Epithelial cell of proximal tubule (primary cell): ENCODE data around the gene TERT. TPM values are rescaled to one million over a fixed set of nuclear protein-coding genes. Genes with fewer than 3 reads are reported as not detected.

ENCODE experiments used
- DNase-seq: peaks from one replicate; pipeline ENCODE4 v3.0.0-alpha.2; 2011; ENCODE audit warnings: low read depth
- H3K4me3 ChIP-seq: 2 replicates; pipeline ENCODE4 v1.5.1; 2011; ENCODE audit warnings: low read depth, mild to moderate bottlenecking, low read length
- total RNA-seq: library from RNA; depleted of rRNA; stranded (reverse); fragments of >200 nt; gene quantifications from 2 replicates; pipeline ENCODE4 v1.2.3, GENCODE V29; 2015
- TF ChIP-seq, protein P1 (sequence below): conservative IDR thresholded peaks from 2 replicates; pipeline ENCODE4 v1.5.1; 2012; ENCODE audit warnings: low read depth, mild to moderate bottlenecking, low read length

Gene TERT
- total RNA-seq, 1 donor from 2014 or later = not detected

- H3K4me3 ChIP-seq = no peak overlapping the region
- TF ChIP-seq, protein P1, sequence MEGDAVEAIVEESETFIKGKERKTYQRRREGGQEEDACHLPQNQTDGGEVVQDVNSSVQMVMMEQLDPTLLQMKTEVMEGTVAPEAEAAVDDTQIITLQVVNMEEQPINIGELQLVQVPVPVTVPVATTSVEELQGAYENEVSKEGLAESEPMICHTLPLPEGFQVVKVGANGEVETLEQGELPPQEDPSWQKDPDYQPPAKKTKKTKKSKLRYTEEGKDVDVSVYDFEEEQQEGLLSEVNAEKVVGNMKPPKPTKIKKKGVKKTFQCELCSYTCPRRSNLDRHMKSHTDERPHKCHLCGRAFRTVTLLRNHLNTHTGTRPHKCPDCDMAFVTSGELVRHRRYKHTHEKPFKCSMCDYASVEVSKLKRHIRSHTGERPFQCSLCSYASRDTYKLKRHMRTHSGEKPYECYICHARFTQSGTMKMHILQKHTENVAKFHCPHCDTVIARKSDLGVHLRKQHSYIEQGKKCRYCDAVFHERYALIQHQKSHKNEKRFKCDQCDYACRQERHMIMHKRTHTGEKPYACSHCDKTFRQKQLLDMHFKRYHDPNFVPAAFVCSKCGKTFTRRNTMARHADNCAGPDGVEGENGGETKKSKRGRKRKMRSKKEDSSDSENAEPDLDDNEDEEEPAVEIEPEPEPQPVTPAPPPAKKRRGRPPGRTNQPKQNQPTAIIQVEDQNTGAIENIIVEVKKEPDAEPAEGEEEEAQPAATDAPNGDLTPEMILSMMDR = no peak
- no peak for DNase-seq
Measured at GRCh38 chr5:1315709-1316587, 21.1 kb upstream of the TERT start.

DNA sequence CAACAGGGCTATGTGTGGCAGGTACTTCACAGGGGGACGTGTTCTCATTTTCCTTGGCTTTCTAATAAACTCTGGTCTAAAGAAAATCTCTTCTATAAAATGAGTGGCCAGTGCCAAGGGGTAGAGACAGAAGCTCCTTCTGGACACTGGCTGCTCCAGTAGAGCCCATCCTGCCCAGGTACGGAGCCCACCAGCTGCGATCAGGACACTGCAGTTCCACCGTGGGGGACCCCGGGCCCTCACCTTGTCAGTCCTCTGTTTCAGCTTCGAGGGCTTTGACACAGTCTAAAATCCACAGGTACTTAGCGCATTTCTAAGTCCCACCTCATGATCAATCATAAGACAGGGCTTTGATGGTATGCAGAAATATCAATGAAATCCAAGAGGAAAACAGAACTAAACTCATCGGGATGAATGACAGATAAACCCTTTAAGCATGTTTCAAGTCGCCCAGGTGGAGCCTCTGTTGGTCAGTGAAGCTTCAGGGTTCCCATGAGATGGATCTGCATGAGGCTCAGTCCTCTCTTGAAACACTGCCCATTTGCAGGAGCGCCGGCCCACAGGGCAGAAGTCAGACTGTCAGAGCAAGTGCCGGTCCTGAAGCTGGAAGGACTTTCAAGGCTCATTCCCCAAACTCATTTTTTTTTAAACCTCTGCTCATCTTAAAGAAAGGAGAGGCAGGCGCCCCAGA, 20.3 kb upstream of the TERT start:
- no peak overlapping the region for H3K4me3 ChIP-seq
- DNase-seq = no peak
- TF ChIP-seq, protein P1 = no peak

DNA sequence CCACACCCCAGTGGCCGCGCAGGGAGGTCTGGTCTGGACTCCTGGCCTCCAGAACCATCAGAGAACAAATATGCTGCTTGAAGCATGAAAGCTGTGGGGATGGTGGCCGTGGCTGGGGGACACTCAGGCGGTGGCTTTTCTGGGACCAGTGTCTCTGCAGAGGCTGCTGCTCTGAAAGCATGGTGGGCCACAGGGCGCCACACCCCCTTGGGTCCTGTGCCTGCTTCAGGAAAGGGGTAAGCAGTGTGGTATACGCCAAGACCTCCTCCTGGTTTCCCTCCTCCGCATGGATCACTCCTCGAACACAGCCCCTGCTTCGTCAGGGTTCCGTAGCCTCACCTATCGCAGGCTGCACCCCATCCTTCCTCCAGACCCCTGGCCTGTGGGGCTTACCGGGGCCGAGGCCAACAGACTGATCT, 19.7 kb upstream of the TERT start:
- TF ChIP-seq, protein P1 = no peak
- H3K4me3 ChIP-seq = no peak overlapping the region
- DNase-seq = no peak

DNA sequence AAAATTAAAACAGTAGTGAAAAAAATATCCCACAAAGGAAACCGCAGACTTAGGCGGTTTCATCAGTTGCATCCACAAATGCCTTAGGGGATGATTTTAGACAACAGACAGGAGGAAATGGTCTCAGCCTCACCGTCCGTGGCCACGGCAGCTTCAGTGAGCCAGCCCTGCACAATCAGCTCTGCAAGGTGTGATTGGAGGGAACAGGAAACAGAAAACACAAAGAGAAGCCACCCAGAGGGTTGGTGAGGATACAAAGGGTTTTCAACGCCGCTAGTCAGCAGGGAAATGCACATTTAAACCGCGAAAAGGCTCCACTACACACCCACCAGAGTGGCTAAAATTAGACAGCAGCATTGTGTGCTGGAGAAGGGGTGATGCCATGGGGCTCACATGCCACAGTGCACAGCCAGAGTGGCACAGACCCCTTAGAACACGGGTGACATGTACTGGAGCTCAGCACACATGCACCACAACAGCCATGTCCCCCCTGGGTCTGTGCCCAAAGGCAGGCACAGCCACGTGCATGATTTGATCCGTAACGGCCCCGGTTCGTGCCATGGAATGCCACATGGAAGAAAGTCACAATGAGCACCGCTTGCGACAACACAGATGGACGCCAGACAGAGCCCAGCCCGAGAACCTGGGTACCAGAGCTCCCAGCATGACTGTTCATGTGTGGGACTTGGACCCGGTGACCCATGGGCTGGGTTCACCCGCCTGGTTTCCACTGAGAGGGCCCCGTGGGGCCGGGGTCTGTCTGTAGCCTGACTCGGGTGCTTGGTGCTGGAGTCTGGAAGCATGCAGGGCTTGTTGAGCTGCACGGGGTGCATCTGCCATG, 18.3 kb upstream of the TERT start:
- TF ChIP-seq, protein P1 = no peak
- H3K4me3 ChIP-seq = no peak overlapping the region
- no peak for DNase-seq

DNA sequence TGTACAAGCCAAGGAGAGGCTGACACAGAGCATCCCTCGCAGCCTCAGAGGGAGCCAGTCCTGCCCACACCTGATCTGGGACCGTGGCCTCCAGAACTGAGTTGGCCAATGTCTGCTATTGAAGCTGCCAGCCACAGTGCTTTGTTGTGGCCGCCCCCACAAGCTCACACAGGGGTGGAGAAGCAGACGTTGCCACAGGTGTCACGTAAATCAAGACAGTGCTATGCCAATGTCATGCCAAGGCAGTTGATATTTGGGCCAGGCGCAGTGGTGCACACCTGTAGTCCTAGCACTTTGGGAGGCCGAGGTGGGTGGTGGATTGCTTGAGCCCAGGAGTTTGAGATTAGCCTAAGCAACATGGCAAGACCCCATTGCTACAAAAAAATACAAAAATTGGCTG, 17.3 kb upstream of the TERT start:
- TF ChIP-seq, protein P1 = no peak
- DNase-seq = no peak
- H3K4me3 ChIP-seq = no peak overlapping the region

DNA sequence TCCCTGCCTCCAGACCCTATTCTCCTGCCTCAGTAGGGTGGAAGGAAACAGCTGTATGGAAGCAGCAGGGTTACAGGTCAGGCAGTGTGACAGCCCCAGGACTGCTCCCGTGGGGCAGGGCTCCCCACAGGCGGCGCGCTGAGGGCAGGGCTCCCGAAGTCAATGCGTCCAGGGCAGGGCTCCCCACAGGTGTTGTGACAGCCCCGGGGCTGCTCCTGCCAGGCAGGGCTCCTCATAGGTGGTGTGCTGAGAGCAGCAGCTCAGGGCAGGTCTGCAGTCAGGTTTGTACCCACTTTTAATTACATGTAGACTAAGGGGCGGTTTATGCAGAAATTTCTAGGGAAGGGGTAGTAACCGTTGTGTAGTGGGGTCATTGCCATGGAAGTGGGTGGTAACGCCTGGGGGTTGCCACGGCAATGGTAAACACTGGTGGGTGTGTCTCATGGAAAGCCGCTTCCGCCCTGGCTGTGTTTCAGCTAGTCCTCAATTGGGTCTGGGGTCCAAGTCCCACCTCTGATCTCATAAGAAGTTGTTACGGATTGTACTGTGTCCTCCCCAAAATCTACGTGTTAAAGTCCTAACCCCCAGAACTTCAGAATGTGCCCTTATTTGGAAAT, 16.7 kb upstream of the TERT start:
- H3K4me3 ChIP-seq = no peak overlapping the region
- TF ChIP-seq, protein P1 = no peak
- DNase-seq = no peak
